GM18861 (cell line): ENCODE results near the gene AGAP1.

Experiments
- ATAC-seq: cut with Tn5 transposase; IDR thresholded peaks from one replicate; pipeline ENCODE4 v1.9.1; 2021; ENCODE audit not compliant: unreplicated experiment

Gene AGAP1

DNA sequence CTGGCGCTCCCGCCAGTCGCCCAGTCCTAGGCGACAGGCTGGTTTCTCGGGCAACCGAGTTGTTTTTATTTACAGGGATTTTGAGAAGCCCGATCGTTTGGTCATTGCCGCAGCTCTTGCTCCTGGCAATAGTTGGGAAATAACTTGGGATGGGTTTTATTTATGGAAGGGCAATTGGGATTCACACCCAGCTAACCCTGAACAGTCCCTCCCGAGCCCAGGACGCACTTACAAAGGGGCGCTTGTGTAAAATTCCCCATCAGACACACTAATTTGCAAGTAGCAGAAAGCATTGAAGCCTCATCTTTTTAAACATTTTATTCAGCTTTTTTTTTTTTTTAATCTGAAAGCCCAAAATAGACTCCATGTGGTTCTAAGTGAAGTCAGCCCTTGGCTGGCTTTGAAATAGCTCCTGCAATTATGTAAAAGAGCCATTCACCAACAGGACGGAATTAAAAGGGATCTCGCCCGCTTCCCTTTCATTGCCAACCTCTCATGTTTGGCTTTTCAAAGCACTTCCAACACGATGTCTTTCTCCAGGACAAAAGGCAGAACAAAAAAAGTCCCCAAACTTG is 677.9 kb downstream of the AGAP1 start:
- no peak for ATAC-seq

DNA sequence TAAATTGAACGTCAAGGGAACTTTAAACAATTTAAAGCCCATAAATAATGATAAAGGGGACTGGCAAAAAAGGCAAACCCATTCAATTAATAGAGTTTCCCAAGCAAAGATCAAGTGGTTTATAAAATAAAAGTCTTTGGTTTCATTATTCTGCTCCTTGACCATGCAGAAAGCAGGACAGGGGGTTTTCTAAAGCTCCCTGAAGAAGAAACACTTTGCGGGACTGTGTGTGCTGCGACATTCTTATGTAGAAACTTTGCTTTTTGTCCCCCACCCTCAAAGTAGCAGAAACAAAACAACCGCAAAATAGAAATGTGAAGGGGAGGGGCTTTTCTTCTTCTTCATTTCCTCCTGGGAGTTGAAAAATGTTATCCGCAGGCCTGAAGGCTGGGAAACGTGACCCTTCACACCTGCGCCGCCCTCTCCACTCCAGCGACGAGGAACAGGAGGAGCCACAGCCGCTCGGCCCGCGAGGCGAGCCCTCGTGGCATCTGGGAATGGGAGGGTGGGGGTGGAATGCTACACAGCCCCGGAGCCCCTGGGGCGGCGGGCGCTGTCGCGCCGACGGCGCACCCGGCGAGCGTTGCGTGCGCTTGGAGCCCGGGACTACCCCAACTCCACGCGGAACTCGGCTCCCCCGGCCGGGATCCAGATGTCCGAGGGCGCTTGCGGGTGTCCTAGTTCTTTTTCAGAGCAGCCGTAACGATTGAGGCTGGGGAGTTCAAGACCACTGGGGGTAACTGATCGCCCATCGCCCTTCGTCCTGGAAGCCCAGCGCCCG is 678.6 kb downstream of the AGAP1 start:
- no peak for ATAC-seq

DNA sequence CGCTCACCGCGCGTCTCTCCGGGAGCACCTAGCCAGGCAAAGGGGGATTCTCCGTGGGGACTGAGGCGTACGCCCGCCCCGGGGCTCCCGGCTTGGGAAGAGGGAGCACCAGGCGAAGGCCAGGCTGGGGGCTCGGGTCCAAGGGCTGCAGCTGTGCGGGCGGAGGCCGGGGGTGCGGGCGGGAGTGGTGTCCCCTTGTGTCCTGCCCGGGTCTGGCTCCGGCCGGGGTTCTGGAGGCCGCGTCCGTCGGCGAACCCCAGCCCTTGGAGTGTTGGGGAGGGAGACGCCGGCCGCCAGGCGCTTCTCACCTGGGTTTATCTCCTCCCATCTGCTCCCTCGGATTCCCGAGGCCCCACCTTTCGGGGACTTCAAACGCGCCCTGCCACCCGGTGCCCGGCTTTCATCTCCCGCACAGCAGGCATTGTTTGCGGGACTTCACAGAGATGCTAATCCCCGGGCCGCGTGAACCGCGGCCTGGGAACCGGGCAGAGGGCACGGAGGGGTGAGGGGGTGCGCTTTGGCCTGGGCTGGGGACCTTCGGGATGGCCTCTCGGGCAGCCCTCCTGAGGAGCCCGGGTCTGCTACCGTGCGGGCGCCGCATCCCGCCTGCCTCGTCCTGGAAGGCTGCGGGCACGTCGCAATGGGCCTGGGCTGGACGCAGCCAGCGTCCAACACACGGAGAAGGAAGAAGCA is 679.3 kb downstream of the AGAP1 start:
- no peak for ATAC-seq

DNA sequence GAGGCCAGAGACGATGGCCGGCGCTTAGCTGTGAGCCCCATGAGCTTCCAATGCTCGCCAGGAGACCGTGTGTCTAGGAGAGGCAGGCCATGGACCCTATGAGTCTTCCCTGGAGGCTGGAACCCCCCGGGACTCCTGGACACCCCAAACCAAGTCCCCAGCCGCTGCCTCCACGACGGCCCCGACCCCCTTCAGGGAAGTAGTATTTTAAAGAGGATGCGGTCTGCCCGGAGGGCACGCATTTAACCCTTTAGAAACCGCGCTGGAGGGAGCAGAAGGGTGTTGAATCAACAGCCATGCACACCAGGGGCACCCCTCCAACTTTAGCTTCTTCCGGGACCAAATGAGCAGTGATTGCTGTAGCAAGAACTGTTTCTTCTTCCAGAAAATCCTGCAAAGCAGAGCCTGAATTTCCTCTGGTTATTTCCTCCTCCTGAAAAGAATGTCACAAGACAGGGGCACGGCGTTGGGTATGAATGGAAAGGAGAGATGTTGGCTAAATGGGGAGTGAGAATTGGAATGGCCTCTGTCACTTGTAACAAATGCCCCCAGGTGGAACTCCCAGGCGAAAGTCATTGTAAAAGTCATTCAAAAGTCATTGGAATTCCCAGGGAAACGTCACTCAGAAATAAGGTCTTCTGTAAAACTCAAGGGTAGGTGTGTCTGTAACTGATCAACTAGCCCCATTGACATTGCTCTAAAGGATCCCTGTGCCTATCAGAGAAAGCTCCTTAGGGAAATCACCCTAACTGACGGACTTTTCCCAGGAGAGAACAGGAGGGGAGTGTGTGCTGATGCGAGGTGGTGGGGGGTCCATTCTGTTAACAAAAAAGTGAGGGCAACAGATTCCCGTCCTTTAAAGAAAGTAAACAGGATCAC is 680.1 kb downstream of the AGAP1 start:
- no peak for ATAC-seq

DNA sequence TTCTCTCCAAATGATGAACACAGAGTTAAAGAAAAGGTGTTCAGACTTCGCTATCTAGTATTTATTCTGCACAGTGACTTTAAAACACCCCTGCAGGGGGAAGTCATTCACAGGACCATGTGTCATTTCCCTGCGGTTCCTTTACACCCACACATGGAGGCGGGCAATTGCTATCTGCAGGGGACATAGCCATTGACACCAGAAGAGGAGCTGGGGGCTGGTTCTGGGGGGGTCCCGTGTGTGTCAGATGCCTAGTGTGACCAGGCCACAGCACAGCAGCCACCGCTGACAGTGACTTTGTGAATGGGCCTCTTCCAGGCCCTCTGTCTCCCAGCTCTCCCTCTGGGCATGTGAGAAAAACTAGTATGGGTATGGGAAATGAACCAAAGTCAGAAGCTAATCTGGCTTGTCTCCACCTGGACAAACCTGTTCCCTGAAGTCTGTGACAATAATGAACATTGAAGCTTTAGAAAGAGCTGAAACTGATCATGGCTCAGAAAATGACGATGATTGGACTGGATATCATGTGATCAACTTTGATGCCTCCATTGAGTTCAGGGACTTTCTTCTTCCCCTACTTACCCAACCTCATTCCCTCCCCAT is 681.8 kb downstream of the AGAP1 start:
- ATAC-seq = no peak

DNA sequence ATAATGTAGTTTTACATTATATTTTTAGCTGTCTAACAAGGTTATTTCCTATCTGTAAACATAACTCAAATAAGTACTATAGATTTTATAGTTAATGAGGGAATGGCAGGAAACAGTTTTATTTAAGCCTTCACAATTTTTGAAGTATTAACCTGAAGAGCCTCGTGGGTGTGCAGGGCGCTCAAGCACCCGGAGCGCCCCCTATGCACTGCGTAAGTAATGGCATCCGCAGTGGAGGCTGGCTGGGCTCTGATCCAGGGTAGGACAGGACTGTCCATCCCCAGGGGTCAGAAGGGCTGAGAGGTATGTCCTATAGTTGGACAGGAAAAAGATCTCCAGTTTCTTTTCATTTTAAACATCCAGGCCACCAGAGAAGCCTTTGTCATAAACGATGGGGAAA is 682.6 kb downstream of the AGAP1 start:
- ATAC-seq = no peak

DNA sequence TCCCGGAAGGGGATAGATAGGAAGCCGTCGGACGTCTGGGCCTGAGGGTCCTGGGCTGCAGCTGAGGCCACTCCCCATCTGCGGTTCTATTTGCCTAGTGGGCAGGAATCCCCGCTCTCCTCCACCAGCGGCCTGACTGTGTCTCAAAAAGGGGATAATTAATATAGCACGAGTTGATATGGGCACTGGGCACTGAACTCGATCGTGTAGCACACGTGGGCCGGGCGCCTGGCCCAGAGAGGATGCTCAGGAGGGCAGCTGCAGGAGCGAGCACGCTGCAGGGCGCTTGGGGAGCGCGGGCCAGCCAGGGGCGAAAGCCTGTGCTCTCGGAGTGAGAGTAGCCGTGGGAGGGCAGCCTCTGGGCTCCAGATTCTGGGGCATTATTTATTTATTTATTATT is 683.1 kb downstream of the AGAP1 start:
- ATAC-seq = no peak

DNA sequence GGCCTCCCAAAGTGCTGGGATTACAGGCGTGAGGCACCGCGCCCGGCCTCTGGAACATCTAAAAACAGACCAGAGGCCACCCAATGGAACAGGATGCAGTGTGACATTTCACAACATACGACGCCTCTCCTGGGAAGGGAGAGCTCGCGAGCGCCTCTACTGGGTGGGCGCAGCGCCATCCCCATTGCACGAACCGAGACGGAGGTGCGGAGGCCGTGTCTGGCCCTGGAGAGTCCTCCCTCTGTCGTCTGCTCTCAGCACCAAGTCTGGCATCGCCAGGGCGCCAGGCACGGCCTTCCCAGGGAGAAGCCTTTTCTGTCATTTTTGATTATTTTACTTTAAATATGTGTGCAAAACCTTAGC is 683.7 kb downstream of the AGAP1 start:
- no peak for ATAC-seq

DNA sequence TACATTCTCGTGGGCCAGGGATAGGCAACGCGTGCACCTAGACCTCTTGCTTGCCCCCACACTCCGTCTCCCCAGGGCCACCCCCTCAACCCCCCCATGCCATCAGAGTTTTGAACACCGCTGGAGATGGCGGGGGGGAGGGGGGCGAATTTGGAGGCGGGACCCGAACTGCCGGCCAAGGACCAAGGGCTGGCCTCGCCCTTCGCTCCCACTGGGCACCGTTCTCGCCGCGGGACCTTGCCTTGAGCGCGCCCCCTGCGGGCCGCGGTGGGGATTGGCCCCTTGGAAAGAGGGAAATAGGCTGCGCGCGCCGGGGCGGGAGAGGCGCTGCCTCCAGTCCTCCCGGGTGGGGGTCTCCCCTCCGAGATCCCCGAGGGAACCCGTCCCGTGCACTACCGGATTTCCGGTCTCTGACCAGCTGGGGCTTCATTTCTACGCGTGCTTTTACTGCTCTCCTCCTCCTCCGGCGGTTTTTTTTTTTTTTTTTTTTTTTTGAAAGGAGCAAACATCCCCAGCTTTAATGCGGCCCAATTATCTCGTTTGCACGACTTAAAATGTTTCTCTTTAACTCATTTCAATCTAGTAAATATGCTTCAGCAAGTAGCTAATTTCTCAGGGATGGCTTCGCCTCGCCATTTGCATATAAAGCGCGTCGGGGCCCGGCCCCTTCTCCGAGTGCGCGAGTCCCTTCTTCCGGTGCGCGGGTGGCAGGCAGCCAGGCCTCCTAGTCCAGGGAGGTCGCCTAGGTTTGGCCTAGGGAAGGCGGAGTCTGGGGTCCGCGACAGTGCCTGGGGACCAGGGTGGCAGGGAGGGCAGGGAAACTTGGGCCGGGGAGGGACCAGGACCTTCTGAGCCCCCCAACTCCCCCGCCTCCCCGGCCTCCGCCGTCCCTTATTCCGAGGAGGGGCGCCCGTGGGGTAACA is 684.4 kb downstream of the AGAP1 start:
- ATAC-seq = no peak

DNA sequence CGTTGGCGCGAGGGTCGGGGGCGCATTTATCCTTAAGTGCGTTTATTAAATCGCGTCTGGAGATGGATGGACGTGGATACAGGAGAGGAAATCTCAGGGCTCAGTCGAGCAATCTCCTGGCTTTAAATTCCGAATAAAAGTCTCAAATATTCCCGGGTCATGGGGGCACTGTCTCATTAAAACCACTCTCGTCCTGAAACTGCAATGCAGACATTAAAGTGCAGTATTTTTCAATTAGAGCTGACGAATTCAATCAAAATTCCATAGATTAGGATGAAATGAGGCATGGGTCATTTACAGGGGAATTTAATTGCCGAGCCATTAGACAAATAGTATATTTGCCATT is 685.0 kb downstream of the AGAP1 start:
- ATAC-seq = no peak

DNA sequence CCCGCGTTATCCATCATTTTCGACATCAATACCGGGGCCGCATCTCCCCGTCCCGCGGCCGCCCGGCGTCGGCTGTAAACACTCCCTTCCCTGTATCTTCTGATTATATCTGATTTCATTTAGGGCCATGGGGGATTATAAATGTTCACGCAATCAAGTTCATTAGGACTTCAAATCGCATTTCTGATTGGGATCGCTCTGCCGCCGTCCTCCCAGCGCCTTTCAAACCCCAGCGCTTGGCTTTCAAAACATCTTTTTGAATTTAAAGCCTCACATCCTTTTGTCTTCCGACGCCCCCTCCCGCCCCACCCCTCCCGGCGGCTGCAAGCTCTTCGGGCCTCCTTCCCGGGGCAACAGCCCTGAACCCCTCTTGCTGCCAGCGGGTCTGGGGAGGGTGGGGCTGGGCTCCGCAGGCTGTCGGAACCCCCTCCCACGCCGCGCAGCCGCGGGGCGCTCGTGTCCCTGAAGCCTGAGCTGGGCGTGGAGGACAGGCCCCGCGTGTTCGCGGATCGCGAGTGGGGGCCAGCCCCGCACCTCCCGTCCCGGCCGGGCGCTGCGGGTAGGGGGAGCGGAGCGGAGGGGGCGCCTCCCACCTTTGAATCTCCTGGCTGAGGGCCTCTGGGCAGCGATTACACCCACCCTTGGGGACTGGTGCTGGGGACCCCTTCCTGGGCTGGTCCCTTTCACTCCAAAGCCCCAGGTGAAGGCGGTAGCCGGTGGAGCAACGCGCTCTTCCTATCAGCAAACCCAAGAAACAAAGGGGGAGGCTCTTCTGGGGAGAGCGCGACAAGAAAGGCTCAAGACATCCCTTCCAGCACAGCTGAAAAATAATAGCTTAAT is 685.6 kb downstream of the AGAP1 start:
- no peak for ATAC-seq

DNA sequence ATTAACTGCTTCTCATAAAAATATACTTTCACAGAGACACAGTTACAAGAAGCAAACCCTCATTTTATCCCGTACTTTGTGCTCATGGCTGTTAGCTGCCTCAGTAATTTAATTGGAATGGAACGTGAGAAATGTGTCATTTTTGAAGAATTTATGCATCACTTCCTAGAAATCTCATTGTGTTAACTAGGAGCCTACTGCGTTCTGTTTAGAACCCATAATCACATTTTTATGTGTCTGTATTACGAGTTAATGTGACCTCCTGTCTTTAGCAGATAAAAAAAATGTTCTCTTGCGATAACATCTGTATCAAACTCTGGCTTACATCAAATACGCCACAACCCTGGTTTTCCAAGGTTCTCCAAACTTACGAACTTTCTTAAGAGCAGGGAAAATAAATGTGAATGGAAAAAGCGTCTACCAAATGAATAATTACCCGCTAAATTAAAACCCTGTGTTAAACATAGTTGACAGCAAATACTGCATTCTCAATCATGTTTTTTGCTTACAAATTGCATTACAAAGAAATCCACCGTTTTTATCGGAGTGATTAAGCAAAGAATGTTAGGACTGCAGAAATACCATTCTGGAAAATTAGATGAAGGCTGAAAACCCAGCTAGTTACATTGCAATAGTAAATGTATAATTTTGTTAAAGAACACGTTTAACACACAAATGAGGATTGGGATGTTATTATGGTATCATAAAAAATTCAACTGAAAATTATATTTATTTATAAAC is 686.4 kb downstream of the AGAP1 start:
- no peak for ATAC-seq

DNA sequence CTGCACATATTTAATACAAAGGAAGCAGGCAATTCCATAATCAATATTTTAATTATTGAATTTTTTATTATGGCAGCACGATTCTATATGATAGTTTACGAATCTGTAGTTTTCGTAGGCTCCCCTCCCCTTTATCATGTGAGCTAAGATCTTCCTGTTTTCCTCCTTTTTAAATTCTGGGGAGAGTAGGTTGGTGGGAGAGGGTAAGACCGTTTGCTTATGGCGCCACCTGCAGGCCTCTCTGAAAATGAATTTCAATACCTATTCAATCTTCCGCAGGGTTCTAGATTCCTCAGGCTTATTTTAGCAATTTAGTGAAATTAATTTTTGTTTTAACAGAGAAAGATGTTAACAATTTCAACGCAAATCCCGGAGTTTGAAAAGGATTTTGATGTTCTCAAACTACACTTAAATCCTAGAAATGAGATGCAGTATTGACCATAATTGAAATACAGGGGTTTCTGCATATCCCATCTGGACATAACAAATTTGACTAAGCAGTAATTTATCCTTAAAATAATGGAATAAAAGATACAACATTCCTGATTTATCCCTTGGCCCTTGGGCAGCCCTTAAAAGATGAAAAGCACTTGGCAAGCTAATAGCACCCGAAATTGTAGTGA is 687.1 kb downstream of the AGAP1 start:
- no peak for ATAC-seq
